Hepatocyte (in vitro differentiated cells): Measurements from ENCODE around the gene CORO2B.

Experiments
- CTCF ChIP-seq: fragments of 200-600 bp; sonication (generic); IDR thresholded peaks from 2 replicates; pipeline ENCODE4 v1.5.1; 2016; ENCODE audit warnings: antibody characterized with exemption, mild to moderate bottlenecking; ENCODE audit not compliant: poor library complexity
- EZH2 ChIP-seq: fragments of 200-600 bp; sonication (generic); IDR thresholded peaks from 2 replicates; pipeline ENCODE4 v1.6.1; 2016; ENCODE audit warnings: antibody characterized with exemption, mild to moderate bottlenecking, borderline replicate concordance
- EZH2phosphoT487 ChIP-seq: fragments of 200-600 bp; sonication (generic); IDR thresholded peaks from one replicate; pipeline ENCODE4 v1.6.1; 2018; ENCODE audit warnings: antibody characterized with exemption, mild to moderate bottlenecking, low read depth, moderate library complexity; ENCODE audit not compliant: unreplicated experiment, severe bottlenecking

GRCh38 chr15:68644083-68644904 is 65.5 kb downstream of the CORO2B start:
- no peak for TF ChIP-seq EZH2
- TF ChIP-seq CTCF, result no peak
- no peak for TF ChIP-seq EZH2phosphoT487
